Mucosa of rectum (tissue), 2 donors: ENCODE data around the gene SLC25A53.
A peak's percentile ranks its signal among the peaks of the same experiment; 100 is the strongest.

Experiments
- H3K27ac ChIP-seq, 2 donors: one replicate each; pipeline ENCODE4 v1.7.0; 2013; ENCODE audit warnings: inconsistent platforms in 2 of 2, low read depth in 2 of 2, low read length in 2 of 2
- H3K27me3 ChIP-seq, 2 donors: one replicate each; pipeline ENCODE4 v1.7.0; 2013; ENCODE audit warnings: low read length in 2 of 2; ENCODE audit not compliant: control insufficient read depth in 2 of 2, insufficient read depth in 2 of 2
- H3K36me3 ChIP-seq, 2 donors: one replicate each; pipeline ENCODE4 v1.7.0; 2013; ENCODE audit warnings: low read length in 2 of 2; ENCODE audit not compliant: control insufficient read depth in 2 of 2, insufficient read depth in 2 of 2
- H3K4me1 ChIP-seq, 2 donors: one replicate each; pipeline ENCODE4 v1.7.0; 2013; ENCODE audit warnings: low read length in 2 of 2, mild to moderate bottlenecking in 1 of 2; ENCODE audit not compliant: control insufficient read depth in 2 of 2, insufficient read depth in 2 of 2
- H3K4me3 ChIP-seq, 2 donors: one replicate each; pipeline ENCODE4 v1.7.0; 2013; ENCODE audit warnings: low read length in 2 of 2
- H3K9ac ChIP-seq, 2 donors: one replicate each; pipeline ENCODE4 v1.7.0; 2013; ENCODE audit warnings: low read length in 2 of 2, low read depth in 1 of 2, mild to moderate bottlenecking in 1 of 2
- H3K9me3 ChIP-seq, 2 donors: one replicate each; pipeline ENCODE4 v1.7.0; 2013; ENCODE audit warnings: low read length in 2 of 2; ENCODE audit not compliant: control insufficient read depth in 2 of 2
- donor health status: healthy.
- donor health status: Normal muscosa, but diverticular disease.

Gene SLC25A53

GRCh38 chrX:104156630-104157529 lies at the start of gene SLC25A53:
Gene SLC25A53 (minus strand): TSS chrX:104157009. CDS start chrX:104105257, 51,752 bp downstream.
- peak within 1 kb of the TSS; percentile 88 to 90 for H3K27ac ChIP-seq
- no peaks in the 10 kb centered on the region for H3K9me3 ChIP-seq
- H3K4me1 ChIP-seq = no peaks in the 10 kb centered on the region
- H3K4me3 ChIP-seq = peak within 1 kb of the TSS; percentile 79 to 84
- H3K9ac ChIP-seq = peak within 1 kb of the TSS; percentile 63 to 81
- H3K27me3 ChIP-seq = peaks cover 0 to 4% of the 10 kb centered on the region in 2 donors
- no peaks in the 10 kb centered on the region for H3K36me3 ChIP-seq

GRCh38 chrX:104205548-104205947 lies 48.7 kb upstream of the SLC25A53 start:
- no peaks in the 10 kb centered on the region for H3K27me3 ChIP-seq
- H3K27ac ChIP-seq = no peak overlapping the region
- H3K4me3 ChIP-seq = no peak overlapping the region
- no peaks in the 10 kb centered on the region for H3K9me3 ChIP-seq
- no peaks in the 10 kb centered on the region for H3K36me3 ChIP-seq
- no peaks in the 10 kb centered on the region for H3K4me1 ChIP-seq
- no peak overlapping the region for H3K9ac ChIP-seq

- no peaks in the 10 kb centered on the region for H3K9me3 ChIP-seq
- no peak overlapping the region for H3K27ac ChIP-seq
- peaks cover 8 to 10% of the 10 kb centered on the region in 2 donors for H3K36me3 ChIP-seq
- no peak overlapping the region for H3K4me3 ChIP-seq
- no peaks in the 10 kb centered on the region for H3K27me3 ChIP-seq
- H3K4me1 ChIP-seq = no peaks in the 10 kb centered on the region
- H3K9ac ChIP-seq = no peak overlapping the region
Measured at GRCh38 chrX:104195489-104196084, 38.8 kb upstream of the SLC25A53 start.

- no peaks in the 10 kb centered on the region for H3K27me3 ChIP-seq
- no peaks in the 10 kb centered on the region for H3K9me3 ChIP-seq
- H3K4me3 ChIP-seq = no peak overlapping the region
- no peak overlapping the region for H3K27ac ChIP-seq
- no peaks in the 10 kb centered on the region for H3K4me1 ChIP-seq
- H3K9ac ChIP-seq = no peak overlapping the region
- H3K36me3 ChIP-seq = peaks cover 8 to 15% of the 10 kb centered on the region in 2 donors
Measured at GRCh38 chrX:104195013-104195412, 38.2 kb upstream of the SLC25A53 start.

GRCh38 chrX:104193485-104193884 lies 36.7 kb upstream of the SLC25A53 start:
- Histone ChIP-seq H3K4me3 (no peak overlapping the region), H3K4me1 (no peaks in the 10 kb centered on the region), H3K36me3 (peaks cover 8 to 21% of the 10 kb centered on the region in 2 donors), H3K27ac (no peak overlapping the region), H3K9me3 (no peaks in the 10 kb centered on the region), H3K9ac (no peak overlapping the region), H3K27me3 (no peaks in the 10 kb centered on the region)

GRCh38 chrX:104189837-104190236 lies 33.0 kb upstream of the SLC25A53 start:
- Histone ChIP-seq H3K27me3 (no peaks in the 10 kb centered on the region), H3K9ac (no peak overlapping the region), H3K4me1 (no peaks in the 10 kb centered on the region), H3K4me3 (no peak overlapping the region), H3K36me3 (peaks cover 8 to 24% of the 10 kb centered on the region in 2 donors), H3K9me3 (no peaks in the 10 kb centered on the region), H3K27ac (no peak overlapping the region)

- peaks cover 8 to 27% of the 10 kb centered on the region in 2 donors for H3K36me3 ChIP-seq
- H3K27me3 ChIP-seq = no peaks in the 10 kb centered on the region
- H3K27ac ChIP-seq = no peak overlapping the region
- H3K9me3 ChIP-seq = no peaks in the 10 kb centered on the region
- no peak overlapping the region for H3K9ac ChIP-seq
- no peak overlapping the region for H3K4me3 ChIP-seq
- no peaks in the 10 kb centered on the region for H3K4me1 ChIP-seq
Measured at GRCh38 chrX:104187931-104188330, 31.1 kb upstream of the SLC25A53 start.

- no peak overlapping the region for H3K27ac ChIP-seq
- peaks cover 6 to 8% of the 10 kb centered on the region in 2 donors for H3K36me3 ChIP-seq
- no peak overlapping the region for H3K9ac ChIP-seq
- H3K9me3 ChIP-seq = no peaks in the 10 kb centered on the region
- no peaks in the 10 kb centered on the region for H3K27me3 ChIP-seq
- no peak overlapping the region for H3K4me3 ChIP-seq
- no peaks in the 10 kb centered on the region for H3K4me1 ChIP-seq
Measured at GRCh38 chrX:104183685-104184084, 26.9 kb upstream of the SLC25A53 start.

GRCh38 chrX:104173841-104174240 lies 17.0 kb upstream of the SLC25A53 start:
- Histone ChIP-seq H3K27me3 (peaks cover 0 to 1% of the 10 kb centered on the region in 2 donors), H3K4me1 (no peaks in the 10 kb centered on the region), H3K9me3 (no peaks in the 10 kb centered on the region), H3K36me3 (no peaks in the 10 kb centered on the region), H3K9ac (no peak overlapping the region), H3K27ac (no peak overlapping the region), H3K4me3 (no peak overlapping the region)

- Histone ChIP-seq H3K27me3 (peaks cover 0 to 1% of the 10 kb centered on the region in 2 donors), H3K9me3 (no peaks in the 10 kb centered on the region), H3K27ac (no peak overlapping the region), H3K4me1 (peaks cover 0 to 1% of the 10 kb centered on the region in 2 donors), H3K9ac (no peak overlapping the region), H3K36me3 (no peaks in the 10 kb centered on the region), H3K4me3 (no peak overlapping the region)
Measured at GRCh38 chrX:104172788-104173187, 16.0 kb upstream of the SLC25A53 start.
